IMR-90 (cell line): ENCODE measurements around the gene IMPG1. TPM values are rescaled to one million over a fixed set of nuclear protein-coding genes. Genes with fewer than 3 reads are reported as not detected.

Experiments
- ATAC-seq: fragments of 200-7000 bp; cut with Tn5 transposase; 2 replicates; pipeline ENCODE4 v1.9.1; 2020; ENCODE audit warnings: low read depth, mild to moderate bottlenecking, moderate library complexity
- BruUV-seq: library from RNA; stranded (reverse); fragments of 400-500 nt; replicated peaks from 2 replicates; lab custom pipeline; 2021; lab: Mats Ljungman, UMichigan
- CTCF ChIA-PET: fragments of 300-600 bp; formaldehyde crosslinking; extraction: SDS; loops from one replicate; lab custom pipeline; 2021; ENCODE audit warnings: antibody characterized with exemption; lab: Yijun Ruan, JAX
- POLR2A ChIA-PET: fragments of 300-600 bp; sonication (Branson Sonifier 250); formaldehyde crosslinking; loops from one replicate; lab custom pipeline; 2022; ENCODE audit warnings: antibody characterized with exemption; ENCODE audit not compliant: unreplicated experiment; lab: Charles Lee
- DNase-seq: peaks from one replicate; pipeline ENCODE4 v3.0.0; 2013
- H2AFZ ChIP-seq: replicated peaks from 2 replicates; pipeline ENCODE3; 2013; ENCODE audit warnings: low read length, mild to moderate bottlenecking; ENCODE audit not compliant: poor library complexity
- H2AK5ac ChIP-seq: 2 replicates; pipeline ENCODE4 v1.6.1; 2013; ENCODE audit warnings: low read depth, low read length, inconsistent platforms
- H2AK9ac ChIP-seq: replicated peaks from 2 replicates; pipeline ENCODE3; 2013; ENCODE audit warnings: mild to moderate bottlenecking, low read depth, low read length, moderate library complexity; ENCODE audit not compliant: poor library complexity
- H2BK120ac ChIP-seq: 2 replicates; pipeline ENCODE4 v1.6.1; 2013; ENCODE audit warnings: low read depth, low read length, inconsistent platforms
- H2BK15ac ChIP-seq: 3 replicates; pipeline ENCODE4 v1.6.1; 2013; ENCODE audit warnings: low read depth, low read length, inconsistent platforms
- H2BK20ac ChIP-seq: 2 replicates; pipeline ENCODE4 v1.6.1; 2013; ENCODE audit warnings: low read depth, mild to moderate bottlenecking, inconsistent platforms, low read length, moderate library complexity
- H2BK5ac ChIP-seq: 2 replicates; pipeline ENCODE4 v1.6.1; 2013; ENCODE audit warnings: mild to moderate bottlenecking, low read depth, low read length, inconsistent platforms; ENCODE audit not compliant: poor library complexity, severe bottlenecking
- H3K14ac ChIP-seq: replicated peaks from 2 replicates; pipeline ENCODE4 v1.6.1; 2013; ENCODE audit warnings: low read depth, low read length, inconsistent platforms
- H3K18ac ChIP-seq: 2 replicates; pipeline ENCODE4 v1.6.1; 2013; ENCODE audit warnings: low read depth, low read length, control low read depth
- H3K23ac ChIP-seq: 2 replicates; pipeline ENCODE4 v1.6.1; 2013; ENCODE audit warnings: low read depth, low read length, inconsistent platforms
- H3K27ac ChIP-seq: 2 replicates; pipeline ENCODE4 v1.5.1; 2013; ENCODE audit warnings: mild to moderate bottlenecking, control low read depth, low read length; ENCODE audit not compliant: insufficient read depth
- H3K27me3 ChIP-seq: 2 replicates; pipeline ENCODE4 v1.6.1; 2013; ENCODE audit warnings: low read length; ENCODE audit not compliant: control insufficient read depth, insufficient read depth
- H3K36me3 ChIP-seq: 2 replicates; pipeline ENCODE4 v1.6.1; 2013; ENCODE audit warnings: low read length, mixed read lengths; ENCODE audit not compliant: control insufficient read depth, insufficient read depth
- H3K4ac ChIP-seq: 2 replicates; pipeline ENCODE4 v1.6.1; 2013; ENCODE audit warnings: low read depth, low read length, inconsistent platforms
- H3K4me1 ChIP-seq: 2 replicates; pipeline ENCODE4 v1.6.1; 2013; ENCODE audit warnings: low read length, mixed read lengths; ENCODE audit not compliant: control insufficient read depth, insufficient read depth
- H3K4me2 ChIP-seq: 2 replicates; pipeline ENCODE4 v1.6.1; 2013; ENCODE audit warnings: low read depth, mild to moderate bottlenecking, control low read depth, low read length, moderate library complexity
- H3K4me3 ChIP-seq: 2 replicates; pipeline ENCODE4 v1.5.1; 2013; ENCODE audit warnings: low read depth, mild to moderate bottlenecking, control low read depth, low read length, moderate library complexity; ENCODE audit not compliant: insufficient read depth
- H3K56ac ChIP-seq: 2 replicates; pipeline ENCODE4 v1.6.1; 2013; ENCODE audit warnings: low read length, inconsistent platforms; ENCODE audit not compliant: insufficient read depth; ENCODE audit errors: extremely low read depth
- H3K79me1 ChIP-seq, 2 experiments: 2 replicates each; pipeline ENCODE4 v1.6.1; 2013; ENCODE audit warnings: low read length in 2 of 2, inconsistent platforms in 1 of 2, low read depth in 1 of 2
- H3K9ac ChIP-seq: 2 replicates; pipeline ENCODE4 v1.6.1; 2013; ENCODE audit warnings: low read depth, low read length, control low read depth
- H3K9me1 ChIP-seq: 2 replicates; pipeline ENCODE4 v1.6.1; 2013; ENCODE audit warnings: low read length, inconsistent platforms; ENCODE audit not compliant: insufficient read depth
- H3K9me3 ChIP-seq: 2 replicates; pipeline ENCODE4 v1.6.1; 2013; ENCODE audit warnings: low read length; ENCODE audit not compliant: control insufficient read depth, insufficient read depth
- H4K20me1 ChIP-seq: 2 replicates; pipeline ENCODE4 v1.6.1; 2013; ENCODE audit warnings: low read length, inconsistent platforms; ENCODE audit not compliant: insufficient read depth
- H4K5ac ChIP-seq: 2 replicates; pipeline ENCODE4 v1.6.1; 2013; ENCODE audit warnings: mild to moderate bottlenecking, low read depth, low read length, control low read depth
- H4K8ac ChIP-seq, 2 experiments: 2 replicates each; pipeline ENCODE4 v1.6.1; 2013; ENCODE audit warnings: low read depth in 2 of 2, low read length in 2 of 2, control low read depth in 1 of 2, inconsistent platforms in 1 of 2
- H4K91ac ChIP-seq: 2 replicates; pipeline ENCODE4 v1.6.1; 2013; ENCODE audit warnings: low read depth, low read length, inconsistent platforms; ENCODE audit not compliant: insufficient read depth
- FOS ChIP-seq: fragments of 150-350 bp; IDR thresholded peaks from 2 replicates; pipeline ENCODE4 v1.6.1; 2016; ENCODE audit warnings: low read depth, low read length
- MAFK ChIP-seq: IDR thresholded peaks from 2 replicates; pipeline ENCODE4 v1.6.1; 2012; ENCODE audit warnings: low read depth, low read length, improper control_type of control experiment
- WGBS, 2 experiments: methylation state at CpG; one replicate each; pipeline versions ENCODE4 v1.1.5 to v1.1.7; 2013; ENCODE audit warnings: missing lambda C conversion rate in 2 of 2; ENCODE audit not compliant: insufficient read length in 1 of 2; ENCODE audit errors: extremely low coverage in 2 of 2; 5-methylcytosine and 5-hydroxymethylcytosine counted together
- dilution Hi-C: fragments of 300-500 bp; cut with HindIII; formaldehyde crosslinking; loops from one replicate; pipeline ENCODE4 v1.14.3; 2018; ENCODE audit warnings: low sequenced_read_pairs; ENCODE audit not compliant: unreplicated experiment
- in situ Hi-C: fragments of 300-500 bp; cut with MboI; formaldehyde crosslinking; loops from 3 replicates; pipeline ENCODE4 v1.14.3; 2019; ENCODE audit warnings: low sequenced_read_pairs, inconsistent platforms, mixed read lengths
- intact Hi-C: fragments of 100-400 bp; cut with micrococcal nuclease; formaldehyde crosslinking; loops from 2 replicates; pipeline ENCODE4 v1.10.0; 2022
- polyA plus RNA-seq, 3 experiments: library from polyadenylated mRNA; depleted of rRNA; stranded (reverse); fragments of >200 nt; gene quantifications; 2 replicates each; pipeline ENCODE4 v1.2.3, GENCODE V29; 2012; ENCODE audit warnings: low replicate concordance in 1 of 3
- total RNA-seq: library from RNA; depleted of rRNA; stranded (reverse); fragments of >200 nt; gene quantifications from 2 replicates; pipeline ENCODE4 v1.2.3, GENCODE V29; 2012

The IMPG1 gene
- total and polyA plus RNA-seq, 2 of the 4 experiments (the other 2 are of a cell fraction): not detected

GRCh38 chr6:75882734-75883133, 189.7 kb downstream of the IMPG1 start:
- H3K9ac ChIP-seq: no peak overlapping the region
- H3K36me3 ChIP-seq: peaks cover 3% of the 10 kb centered on the region; the same call in 1 of the 2 replicates
- H4K20me1 ChIP-seq: no peaks in the 10 kb centered on the region
- H4K91ac ChIP-seq: no peak overlapping the region
- H2BK20ac ChIP-seq: no peak overlapping the region
- intact Hi-C loops: no loop called here
- ChIA-PET CTCF (no interaction called here), POLR2A (no interaction called here)
- no peak overlapping the region for H3K4me2 ChIP-seq
- TF ChIP-seq FOS (peak; percentile 53; the same call in 1 of the 2 replicates), MAFK (no peak)
- DNase-seq (peak; percentile 79), ATAC-seq (peak; percentile 71)
- H3K27me3 ChIP-seq: no peaks in the 10 kb centered on the region
- H2AK5ac ChIP-seq: no peak overlapping the region
- peaks cover 2% of the 10 kb centered on the region; the same call in 1 of the 2 replicates for H3K4me1 ChIP-seq
- no peak overlapping the region for H2BK15ac ChIP-seq
- no peak overlapping the region for H2AK9ac ChIP-seq
- no peak overlapping the region for H4K5ac ChIP-seq
- no peak overlapping the region for H2AFZ ChIP-seq
- H3K23ac ChIP-seq: no peak overlapping the region
- no peak overlapping the region for H3K56ac ChIP-seq
- H3K79me1 ChIP-seq: no peaks in the 10 kb centered on the region
- H3K4me3 ChIP-seq: no peak overlapping the region
- H3K14ac ChIP-seq: no peak overlapping the region
- no TSS peak for BruUV-seq
- in situ Hi-C loops: no loop called here
- no peak overlapping the region for H3K18ac ChIP-seq
- no peak overlapping the region for H3K27ac ChIP-seq
- no peak overlapping the region for H4K8ac ChIP-seq
- WGBS, 2 experiments: no CpG with 5 or more reads among the region's 2 CpGs
- H2BK5ac ChIP-seq: no peak overlapping the region
- H3K9me3 ChIP-seq: no peaks in the 10 kb centered on the region
- H3K4ac ChIP-seq: no peak overlapping the region
- dilution Hi-C loops: no loop called here
- no peaks in the 10 kb centered on the region for H3K9me1 ChIP-seq
- no peak overlapping the region for H2BK120ac ChIP-seq
